Measurements from ENCODE around the gene GAB2.
"Not testable (repeated sequence)": the region's sequence is repeated elsewhere in the genome, so short reads cannot be mapped to it uniquely, and the experiment has no call there.

GAB2 gene

GRCh38 chr11:78253797-78254196, 163.8 kb downstream of the GAB2 start:
- no peak for DNase-seq (ENCODE audit: low read depth in 2 of 2)

- DNase-seq (ENCODE audit: low read depth in 2 of 2), result no peak
Measured at GRCh38 chr11:78251083-78251775, 166.4 kb downstream of the GAB2 start.

DNA sequence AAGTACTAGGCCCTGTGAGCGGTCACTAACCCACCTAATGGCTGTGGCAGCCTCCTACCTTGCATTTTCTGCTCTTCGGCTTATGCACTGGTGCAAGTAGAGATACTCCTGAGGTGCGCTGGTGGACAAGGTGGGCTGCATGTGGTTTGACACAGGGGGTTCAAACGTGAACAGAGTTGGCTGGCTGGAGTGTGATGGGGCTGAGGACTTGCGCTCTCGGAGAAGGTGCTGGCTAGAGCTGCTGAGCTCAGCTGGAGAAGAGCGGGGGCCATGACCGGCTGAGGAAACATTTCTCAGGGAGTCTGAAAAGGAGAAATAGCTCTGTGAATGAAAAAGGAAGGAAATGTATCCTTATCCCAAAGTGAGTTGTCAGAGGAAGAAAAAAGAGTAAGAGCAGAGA, 167.5 kb downstream of the GAB2 start:
- no peak for DNase-seq (ENCODE audit: low read depth in 2 of 2)

- DNase-seq (ENCODE audit: low read depth in 2 of 2), result no peak
Measured at GRCh38 chr11:78248903-78249302, 168.7 kb downstream of the GAB2 start.

DNA sequence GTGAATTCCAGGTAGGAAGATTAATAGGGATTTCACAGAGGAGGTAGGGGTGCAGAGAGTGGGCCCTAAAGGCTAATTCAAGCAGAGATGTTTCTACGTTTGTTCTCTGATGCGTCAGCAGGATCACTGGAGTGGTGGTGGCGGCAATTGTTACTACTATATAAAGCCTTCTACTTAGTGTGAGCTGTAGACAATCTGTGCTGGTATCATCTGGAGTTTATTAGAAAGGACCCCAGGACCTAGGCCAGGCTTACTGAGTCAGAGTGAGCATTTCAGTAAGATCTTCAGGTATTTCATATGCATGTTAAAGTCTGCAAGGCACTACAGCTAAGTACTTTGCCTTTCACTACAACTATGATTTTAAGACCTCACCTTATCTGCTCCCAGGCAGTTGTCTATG, 169.4 kb downstream of the GAB2 start:
- DNase-seq (ENCODE audit: low read depth in 2 of 2), result no peak

DNA sequence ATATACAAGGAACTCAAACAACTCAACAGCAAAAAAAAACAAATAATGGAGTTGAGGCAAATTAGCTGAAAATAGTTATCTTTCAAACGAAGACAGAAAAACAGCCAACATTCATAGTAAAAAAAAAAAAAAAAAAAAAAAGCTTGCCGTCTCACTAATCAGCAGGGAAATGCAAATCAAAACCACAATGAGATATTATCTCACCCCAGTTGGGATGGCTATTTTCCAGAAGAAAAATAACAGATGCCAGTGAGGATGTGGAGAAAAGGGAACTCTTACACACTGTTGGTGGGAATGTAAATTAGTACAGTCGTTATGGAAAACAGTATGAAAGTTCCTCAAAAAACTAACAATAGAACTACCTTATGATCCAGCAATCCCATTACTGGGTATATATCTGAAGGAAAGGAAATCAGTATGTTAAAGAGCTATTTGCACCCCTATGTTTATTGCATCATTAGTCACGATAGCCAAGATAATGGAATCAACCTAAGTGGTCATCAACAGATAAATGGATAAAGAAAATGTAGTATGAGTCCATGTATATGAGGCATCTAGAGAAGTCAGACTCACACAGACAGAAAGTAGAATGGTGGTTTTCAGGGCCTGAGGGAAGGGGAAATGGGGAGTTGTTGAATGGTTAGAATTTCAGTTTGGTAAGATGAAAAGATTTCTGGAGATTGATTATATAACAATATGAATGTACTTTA, 172.9 kb downstream of the GAB2 start:
- DNase-seq (ENCODE audit: low read depth in 2 of 2), result no peak

- DNase-seq (ENCODE audit: low read depth in 2 of 2), result no peak
Measured at GRCh38 chr11:78244080-78244479, 173.5 kb downstream of the GAB2 start.

DNA sequence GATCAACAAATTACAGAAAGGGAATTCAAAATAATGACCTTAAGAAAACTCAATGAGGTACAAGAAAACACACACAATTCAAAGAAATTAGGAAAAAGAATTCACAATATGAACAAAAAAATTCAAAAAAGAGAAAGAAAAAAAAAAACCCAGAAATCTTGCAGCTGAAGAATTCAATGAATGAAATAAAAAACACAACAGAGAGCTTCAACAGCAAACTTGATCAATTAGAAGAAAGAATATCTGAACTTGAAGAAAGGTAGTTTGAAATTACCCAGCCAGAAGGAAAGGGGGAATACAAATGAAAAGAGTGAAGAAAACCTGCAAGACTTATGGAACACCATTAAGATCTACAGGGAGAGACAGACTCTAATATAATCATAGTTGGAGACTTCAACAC, 176.1 kb downstream of the GAB2 start:
- DNase-seq (ENCODE audit: low read depth in 2 of 2), result no peak

GRCh38 chr11:78239781-78240180, 177.8 kb downstream of the GAB2 start:
- no peak for DNase-seq (ENCODE audit: low read depth in 2 of 2)

GRCh38 chr11:78237293-78238046, 180.2 kb downstream of the GAB2 start:
- DNase-seq (ENCODE audit: low read depth in 2 of 2), result no peak

DNA sequence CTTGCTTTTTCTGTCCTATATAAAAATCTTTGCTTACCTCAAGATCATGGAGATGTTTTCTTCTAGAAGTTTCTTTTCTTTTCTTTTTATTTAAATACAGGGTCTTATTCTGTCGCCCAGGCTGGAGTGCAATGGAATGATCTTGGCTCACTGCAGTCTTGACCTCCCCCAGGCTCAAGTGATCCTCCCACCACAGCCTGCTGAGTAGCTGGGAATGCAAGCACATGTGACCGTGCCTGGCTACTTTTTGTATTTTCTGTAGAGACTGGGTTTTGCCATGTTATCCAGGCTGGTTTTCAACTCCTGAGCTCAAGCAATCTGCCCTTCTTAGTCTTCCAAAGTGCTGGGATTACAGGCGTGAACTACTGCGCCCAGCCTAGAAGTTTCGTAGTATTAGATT, 183.6 kb downstream of the GAB2 start:
- DNase-seq (ENCODE audit: low read depth in 2 of 2), result no peak

GRCh38 chr11:78233046-78233445, 184.6 kb downstream of the GAB2 start:
- DNase-seq (ENCODE audit: low read depth in 2 of 2), result not testable (repeated sequence)

- DNase-seq (ENCODE audit: low read depth in 2 of 2), result no peak
Measured at GRCh38 chr11:78231962-78232501, 185.6 kb downstream of the GAB2 start.

GRCh38 chr11:78230161-78230877, 187.3 kb downstream of the GAB2 start:
- DNase-seq (ENCODE audit: low read depth in 2 of 2), result no peak

DNA sequence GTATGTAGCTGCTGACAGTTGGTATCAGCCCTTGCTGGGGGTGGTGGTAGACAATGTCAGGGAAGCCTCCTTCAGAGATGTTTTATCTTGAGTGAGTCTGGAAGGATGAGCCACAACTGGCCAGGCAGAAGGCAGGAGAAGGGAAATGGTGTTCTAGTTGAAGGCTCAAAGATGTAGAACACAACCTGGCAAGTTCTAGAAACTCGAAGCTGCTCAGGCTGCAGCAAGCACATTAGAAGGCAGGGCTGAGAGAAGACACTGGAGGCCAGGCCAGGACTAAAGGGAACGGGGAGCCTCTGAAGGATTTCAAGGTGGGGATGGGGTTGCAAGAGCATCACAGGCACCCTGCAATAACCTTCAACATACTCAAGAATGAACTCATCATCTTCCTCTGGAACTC, 188.5 kb downstream of the GAB2 start:
- no peak for DNase-seq (ENCODE audit: low read depth in 2 of 2)

- DNase-seq (ENCODE audit: low read depth in 2 of 2), result no peak
Measured at GRCh38 chr11:78228467-78228866, 189.2 kb downstream of the GAB2 start.

GRCh38 chr11:78227921-78228320, 189.7 kb downstream of the GAB2 start:
- no peak for DNase-seq (ENCODE audit: low read depth in 2 of 2)

DNA sequence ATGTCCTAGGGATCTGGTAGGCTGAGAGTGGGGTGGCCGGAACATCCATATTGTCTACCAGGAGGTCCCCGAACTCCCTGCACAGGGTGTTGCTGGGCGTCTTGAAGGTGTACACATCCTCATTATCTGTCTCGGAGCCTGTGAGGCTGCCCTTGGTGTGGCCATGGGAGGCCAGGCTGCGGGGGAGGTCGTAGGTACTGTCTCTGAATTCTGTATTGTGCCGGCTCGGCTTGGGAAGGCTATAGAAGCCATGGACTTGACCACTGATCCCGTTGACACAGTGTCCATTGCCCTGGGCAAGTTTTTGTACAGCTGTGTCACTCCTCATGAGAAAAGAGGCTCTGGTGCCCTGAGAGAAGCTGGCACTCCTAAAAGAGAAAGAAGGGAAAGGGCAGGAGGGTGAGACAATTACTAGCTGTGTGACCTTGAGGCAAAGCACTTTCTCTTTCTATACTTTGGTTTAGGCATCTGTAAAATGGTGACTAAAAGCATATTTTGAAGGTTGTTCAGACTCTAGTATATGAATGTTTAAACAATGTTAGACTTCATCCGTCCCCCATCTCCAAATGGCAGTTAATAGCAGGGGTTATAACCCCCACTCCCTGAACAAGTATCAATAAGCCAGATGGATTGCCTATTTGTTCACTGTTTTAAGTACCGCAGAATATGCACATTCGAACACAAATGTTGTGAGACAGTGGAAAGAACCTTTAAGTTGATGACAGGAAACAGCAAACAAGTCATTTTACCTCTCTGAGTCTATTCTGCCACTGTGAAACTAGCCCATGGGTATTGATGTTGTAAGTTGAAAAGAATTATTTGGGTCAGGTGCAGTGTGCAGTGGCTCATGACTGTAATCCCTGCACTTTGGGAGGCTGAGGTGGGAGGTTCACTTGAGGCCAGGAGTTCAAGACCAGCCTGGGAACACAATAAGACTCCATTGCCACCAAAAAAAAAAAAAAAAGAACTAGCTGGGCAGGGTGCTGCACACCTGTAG, 190.6 kb downstream of the GAB2 start:
- DNase-seq (ENCODE audit: low read depth in 2 of 2), result no peak

DNA sequence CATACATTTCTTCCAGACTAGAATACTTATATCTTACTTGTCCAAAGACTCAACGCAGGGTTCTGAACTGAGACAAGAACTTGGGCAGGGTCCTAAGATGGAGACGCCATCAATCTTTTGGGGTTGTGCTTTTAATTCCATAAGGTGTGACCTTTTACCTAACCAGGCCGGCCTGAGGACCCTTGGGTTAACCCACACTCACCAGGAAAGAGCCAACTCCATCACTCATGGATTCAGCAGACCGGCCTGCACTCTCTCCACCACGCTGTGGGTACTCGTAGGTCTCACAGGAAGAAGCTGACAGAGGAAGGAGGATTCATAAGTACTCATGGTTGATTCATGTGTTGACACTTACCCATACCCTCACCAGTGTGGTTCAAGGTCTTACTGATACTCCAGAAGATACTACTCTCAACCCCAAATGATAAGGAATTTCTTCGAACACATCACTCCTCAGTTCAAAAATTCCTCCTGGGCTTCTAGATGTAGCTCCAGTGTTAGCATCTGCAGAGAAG, 192.7 kb downstream of the GAB2 start:
- DNase-seq (ENCODE audit: low read depth in 2 of 2), result no peak

DNA sequence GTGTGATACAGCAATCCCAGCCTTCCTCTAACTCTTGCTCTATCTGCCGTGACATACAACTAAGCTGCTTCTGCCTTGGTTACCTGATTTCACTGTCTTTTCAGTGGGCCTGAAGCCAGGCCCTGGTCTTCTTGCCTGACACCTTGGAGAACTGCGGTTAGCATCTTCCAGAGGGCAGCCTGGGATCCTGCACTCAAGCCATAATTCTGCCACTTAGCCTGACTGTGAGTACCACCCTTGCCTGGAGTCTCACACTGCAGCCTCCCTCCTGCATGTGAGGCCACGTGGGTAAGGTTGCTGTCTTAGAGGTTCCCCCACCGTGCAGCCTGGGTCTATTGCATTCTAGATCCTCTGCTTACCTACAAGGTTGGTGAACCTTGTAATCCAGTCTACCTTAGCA, 193.1 kb downstream of the GAB2 start:
- DNase-seq (ENCODE audit: low read depth in 2 of 2), result no peak
